ENCODE results near the gene CDCA3.
A peak's percentile ranks its signal among the peaks of the same experiment; 100 is the strongest.
"Not testable (repeated sequence)": the region's sequence is repeated elsewhere in the genome, so short reads cannot be mapped to it uniquely, and the experiment has no call there.

CDCA3 gene

DNA sequence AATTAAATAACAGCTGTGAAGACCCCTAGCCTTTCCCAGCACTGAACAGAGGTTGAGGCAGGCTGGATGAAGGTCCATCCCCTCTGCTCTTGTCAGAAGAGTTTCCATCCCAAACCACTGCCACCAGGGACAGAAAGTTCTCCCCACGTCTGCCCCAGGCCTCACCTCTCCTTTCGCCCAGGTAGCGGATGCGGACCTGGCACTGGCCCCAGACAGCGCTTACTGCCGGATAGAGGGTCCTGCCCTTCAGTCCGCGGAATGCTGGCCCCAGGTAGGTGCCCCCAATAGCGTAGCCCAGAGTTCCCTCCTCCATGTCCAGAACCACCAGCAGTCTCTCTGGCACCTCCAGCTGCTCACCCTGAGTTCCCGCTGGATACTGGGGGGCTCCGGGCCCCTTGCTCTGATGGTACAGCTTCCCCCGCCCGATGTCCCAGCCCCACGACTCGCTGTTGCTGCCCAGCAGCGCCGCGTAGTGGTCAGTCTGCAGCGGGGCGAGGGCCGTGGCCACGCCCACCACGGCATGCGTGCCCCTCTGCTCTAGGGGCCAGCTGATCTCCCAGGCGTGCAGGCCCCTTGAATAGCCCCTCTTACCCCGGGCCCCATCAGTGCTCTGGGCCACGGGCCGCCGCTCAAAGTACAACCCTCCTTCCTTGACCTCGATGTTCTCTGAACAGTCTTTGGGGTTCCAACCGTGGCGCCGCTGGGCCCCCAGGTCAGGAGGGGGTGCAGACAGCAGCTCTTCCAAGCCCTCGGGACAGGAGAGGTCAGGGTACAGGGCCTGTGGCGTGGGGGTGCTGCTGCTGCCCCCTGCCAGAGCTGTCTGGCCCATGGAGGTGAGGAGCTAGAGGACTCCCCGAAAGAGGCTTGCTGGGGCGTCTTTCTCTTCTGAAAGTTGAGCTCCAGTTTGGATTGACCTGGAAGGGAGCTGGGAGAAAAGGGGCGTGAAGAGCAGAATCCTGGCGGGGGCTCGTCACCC is 21.3 kb upstream of the CDCA3 start:
- peak; percentile 56 to 79 for DNase-seq (ENCODE audit: low read depth in 1 of 2, low spot score in 1 of 2)
- peak; percentile 84 for TF ChIP-seq POLR2AphosphoS5 (IDR thresholded peaks at IDR 0.05; ENCODE audit: low read depth)
- no peak for TF ChIP-seq GABPA (IDR thresholded peaks at IDR 0.05; ENCODE audit: low read depth)
- TF ChIP-seq, protein P1, sequence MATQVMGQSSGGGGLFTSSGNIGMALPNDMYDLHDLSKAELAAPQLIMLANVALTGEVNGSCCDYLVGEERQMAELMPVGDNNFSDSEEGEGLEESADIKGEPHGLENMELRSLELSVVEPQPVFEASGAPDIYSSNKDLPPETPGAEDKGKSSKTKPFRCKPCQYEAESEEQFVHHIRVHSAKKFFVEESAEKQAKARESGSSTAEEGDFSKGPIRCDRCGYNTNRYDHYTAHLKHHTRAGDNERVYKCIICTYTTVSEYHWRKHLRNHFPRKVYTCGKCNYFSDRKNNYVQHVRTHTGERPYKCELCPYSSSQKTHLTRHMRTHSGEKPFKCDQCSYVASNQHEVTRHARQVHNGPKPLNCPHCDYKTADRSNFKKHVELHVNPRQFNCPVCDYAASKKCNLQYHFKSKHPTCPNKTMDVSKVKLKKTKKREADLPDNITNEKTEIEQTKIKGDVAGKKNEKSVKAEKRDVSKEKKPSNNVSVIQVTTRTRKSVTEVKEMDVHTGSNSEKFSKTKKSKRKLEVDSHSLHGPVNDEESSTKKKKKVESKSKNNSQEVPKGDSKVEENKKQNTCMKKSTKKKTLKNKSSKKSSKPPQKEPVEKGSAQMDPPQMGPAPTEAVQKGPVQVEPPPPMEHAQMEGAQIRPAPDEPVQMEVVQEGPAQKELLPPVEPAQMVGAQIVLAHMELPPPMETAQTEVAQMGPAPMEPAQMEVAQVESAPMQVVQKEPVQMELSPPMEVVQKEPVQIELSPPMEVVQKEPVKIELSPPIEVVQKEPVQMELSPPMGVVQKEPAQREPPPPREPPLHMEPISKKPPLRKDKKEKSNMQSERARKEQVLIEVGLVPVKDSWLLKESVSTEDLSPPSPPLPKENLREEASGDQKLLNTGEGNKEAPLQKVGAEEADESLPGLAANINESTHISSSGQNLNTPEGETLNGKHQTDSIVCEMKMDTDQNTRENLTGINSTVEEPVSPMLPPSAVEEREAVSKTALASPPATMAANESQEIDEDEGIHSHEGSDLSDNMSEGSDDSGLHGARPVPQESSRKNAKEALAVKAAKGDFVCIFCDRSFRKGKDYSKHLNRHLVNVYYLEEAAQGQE (IDR thresholded peaks at IDR 0.05; ENCODE audit: insufficient replicate concordance, low read depth): no peak
- TF ChIP-seq, protein P2, sequence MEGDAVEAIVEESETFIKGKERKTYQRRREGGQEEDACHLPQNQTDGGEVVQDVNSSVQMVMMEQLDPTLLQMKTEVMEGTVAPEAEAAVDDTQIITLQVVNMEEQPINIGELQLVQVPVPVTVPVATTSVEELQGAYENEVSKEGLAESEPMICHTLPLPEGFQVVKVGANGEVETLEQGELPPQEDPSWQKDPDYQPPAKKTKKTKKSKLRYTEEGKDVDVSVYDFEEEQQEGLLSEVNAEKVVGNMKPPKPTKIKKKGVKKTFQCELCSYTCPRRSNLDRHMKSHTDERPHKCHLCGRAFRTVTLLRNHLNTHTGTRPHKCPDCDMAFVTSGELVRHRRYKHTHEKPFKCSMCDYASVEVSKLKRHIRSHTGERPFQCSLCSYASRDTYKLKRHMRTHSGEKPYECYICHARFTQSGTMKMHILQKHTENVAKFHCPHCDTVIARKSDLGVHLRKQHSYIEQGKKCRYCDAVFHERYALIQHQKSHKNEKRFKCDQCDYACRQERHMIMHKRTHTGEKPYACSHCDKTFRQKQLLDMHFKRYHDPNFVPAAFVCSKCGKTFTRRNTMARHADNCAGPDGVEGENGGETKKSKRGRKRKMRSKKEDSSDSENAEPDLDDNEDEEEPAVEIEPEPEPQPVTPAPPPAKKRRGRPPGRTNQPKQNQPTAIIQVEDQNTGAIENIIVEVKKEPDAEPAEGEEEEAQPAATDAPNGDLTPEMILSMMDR (IDR thresholded peaks at IDR 0.05; ENCODE audit: insufficient read depth, low read length): peak; percentile 71
- TF ChIP-seq SPI1 (IDR thresholded peaks at IDR 0.05; ENCODE audit: borderline replicate concordance, low read depth): no peak
- Histone ChIP-seq H3K27me3 (ENCODE audit: insufficient read depth, poor library complexity, severe bottlenecking) (no peaks in the 10 kb centered on the region), H3K27ac (replicated peaks) (peak overlapping the region; percentile 76), H3K4me3 (replicated peaks; ENCODE audit: insufficient read depth, low read length) (peak overlapping the region; percentile 78)

DNA sequence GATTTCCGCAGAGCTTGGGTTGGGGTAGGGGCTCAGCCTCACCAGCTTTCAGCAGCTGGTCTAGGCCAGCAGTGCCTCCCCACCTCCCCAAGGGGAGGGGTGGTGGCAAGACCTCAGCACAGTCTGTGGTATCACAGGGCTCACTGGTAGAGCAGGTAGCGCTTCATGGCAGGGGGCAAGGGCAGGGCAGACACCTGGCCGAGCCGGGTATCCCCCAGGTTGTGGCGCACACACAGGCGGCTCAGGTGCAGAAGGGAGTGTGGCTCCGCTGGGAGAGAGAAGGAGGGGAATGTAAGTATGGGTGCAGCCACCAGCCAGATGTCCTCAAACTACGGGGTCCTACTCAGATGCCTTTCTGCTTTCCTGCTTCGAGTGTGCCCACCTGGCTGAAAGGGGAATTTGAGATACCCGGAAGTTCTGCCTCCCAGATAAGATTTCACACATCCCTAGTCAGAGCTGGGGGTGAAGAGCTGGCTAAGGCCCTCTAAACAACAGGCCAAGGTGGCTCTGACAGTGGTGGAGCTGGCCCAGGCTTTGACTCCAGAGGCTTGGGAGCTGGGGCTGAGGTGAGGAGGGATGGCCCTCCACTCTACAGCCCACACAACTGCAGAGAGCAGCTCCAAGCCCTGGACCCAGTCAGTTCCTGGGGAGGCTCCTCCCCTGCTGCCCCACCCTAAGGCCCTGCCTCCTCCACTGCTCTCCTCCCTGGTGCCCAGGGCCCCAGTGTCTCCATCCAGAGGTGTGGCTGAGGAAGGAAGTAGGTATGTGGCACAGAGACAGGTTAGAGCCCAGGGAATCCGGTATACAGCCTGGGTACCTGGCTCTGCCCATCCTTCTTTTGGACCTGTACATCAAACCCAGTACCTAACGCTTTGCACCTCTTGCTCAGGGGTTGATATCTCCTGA is 20.2 kb upstream of the CDCA3 start:
- Histone ChIP-seq H3K4me3 (replicated peaks; ENCODE audit: insufficient read depth, low read length) (no peak overlapping the region), H3K27ac (replicated peaks) (peak overlapping the region; percentile 22; the same call in 1 of the 2 replicates), H3K27me3 (ENCODE audit: insufficient read depth, poor library complexity, severe bottlenecking) (no peaks in the 10 kb centered on the region)
- TF ChIP-seq POLR2AphosphoS5 (IDR thresholded peaks at IDR 0.05; ENCODE audit: low read depth): peak; percentile 78
- TF ChIP-seq, protein P1 (IDR thresholded peaks at IDR 0.05; ENCODE audit: insufficient replicate concordance, low read depth): no peak
- peak; percentile 26 to 54 for DNase-seq (ENCODE audit: low read depth in 1 of 2, low spot score in 1 of 2)

DNA sequence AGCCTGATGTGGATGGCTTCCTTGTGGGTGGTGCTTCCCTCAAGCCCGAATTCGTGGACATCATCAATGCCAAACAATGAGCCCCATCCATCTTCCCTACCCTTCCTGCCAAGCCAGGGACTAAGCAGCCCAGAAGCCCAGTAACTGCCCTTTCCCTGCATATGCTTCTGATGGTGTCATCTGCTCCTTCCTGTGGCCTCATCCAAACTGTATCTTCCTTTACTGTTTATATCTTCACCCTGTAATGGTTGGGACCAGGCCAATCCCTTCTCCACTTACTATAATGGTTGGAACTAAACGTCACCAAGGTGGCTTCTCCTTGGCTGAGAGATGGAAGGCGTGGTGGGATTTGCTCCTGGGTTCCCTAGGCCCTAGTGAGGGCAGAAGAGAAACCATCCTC is 19.2 kb upstream of the CDCA3 start:
- not testable (repeated sequence) for H3K27me3 ChIP-seq (ENCODE audit: insufficient read depth, poor library complexity, severe bottlenecking); H3K4me3 ChIP-seq (replicated peaks; ENCODE audit: insufficient read depth, low read length); H3K27ac ChIP-seq (replicated peaks); DNase-seq (ENCODE audit: low read depth in 1 of 2, low spot score in 1 of 2)

DNA sequence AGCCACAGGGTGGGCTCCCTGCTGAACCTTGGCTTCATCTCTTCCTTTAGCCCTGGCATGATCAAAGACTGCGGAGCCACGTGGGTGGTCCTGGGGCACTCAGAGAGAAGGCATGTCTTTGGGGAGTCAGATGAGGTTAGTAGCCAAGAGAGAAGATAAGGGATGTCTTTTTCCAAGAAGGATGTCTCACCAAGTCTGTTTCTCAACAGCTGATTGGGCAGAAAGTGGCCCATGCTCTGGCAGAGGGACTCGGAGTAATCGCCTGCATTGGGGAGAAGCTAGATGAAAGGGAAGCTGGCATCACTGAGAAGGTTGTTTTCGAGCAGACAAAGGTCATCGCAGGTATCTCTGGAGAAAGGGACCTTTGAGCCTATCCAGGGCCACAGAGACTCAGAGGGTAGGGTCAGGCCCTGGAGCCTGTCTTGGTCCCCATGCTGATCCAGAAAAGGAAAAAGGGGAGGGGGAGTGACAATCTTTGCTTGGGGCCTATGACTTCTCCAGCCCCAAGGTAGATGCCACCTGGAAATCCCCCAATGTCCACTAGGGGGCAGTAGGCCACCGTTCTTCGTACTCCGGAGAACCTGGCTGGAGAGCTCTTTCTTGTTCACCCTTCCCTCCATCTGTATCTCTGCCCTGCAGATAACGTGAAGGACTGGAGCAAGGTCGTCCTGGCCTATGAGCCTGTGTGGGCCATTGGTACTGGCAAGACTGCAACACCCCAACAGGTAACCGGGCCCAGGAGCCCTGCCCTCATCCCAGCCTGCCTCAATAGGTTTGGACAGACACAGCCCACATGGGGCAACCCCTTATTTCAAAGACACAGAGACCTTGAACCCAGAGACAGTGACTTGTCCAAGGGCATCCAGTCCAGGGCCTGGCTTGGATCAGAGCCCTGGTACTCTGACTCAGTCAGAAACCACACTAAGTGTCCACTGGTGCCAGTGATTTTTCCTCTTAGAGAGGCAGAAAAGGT is 18.2 kb upstream of the CDCA3 start:
- Histone ChIP-seq H3K27me3 (ENCODE audit: insufficient read depth, poor library complexity, severe bottlenecking) (no peaks in the 10 kb centered on the region), H3K4me3 (replicated peaks; ENCODE audit: insufficient read depth, low read length) (peak overlapping the region; percentile 93), H3K27ac (replicated peaks) (no peak overlapping the region; the same call in 1 of the 2 replicates)
- DNase-seq (ENCODE audit: low read depth in 1 of 2, low spot score in 1 of 2): peak; percentile 55 to 85
- TF ChIP-seq GABPA (IDR thresholded peaks at IDR 0.05; ENCODE audit: low read depth) (no peak), POLR2AphosphoS5 (IDR thresholded peaks at IDR 0.05; ENCODE audit: low read depth) (peak; percentile 4; the same call in 1 of the 2 replicates), SPI1 (IDR thresholded peaks at IDR 0.05; ENCODE audit: borderline replicate concordance, low read depth) (no peak)
- TF ChIP-seq, protein P1 (IDR thresholded peaks at IDR 0.05; ENCODE audit: insufficient replicate concordance, low read depth): no peak
- TF ChIP-seq, protein P2 (IDR thresholded peaks at IDR 0.05; ENCODE audit: insufficient read depth, low read length): peak; percentile 87

Data from HL-60 (cell line).